Gastrocnemius medialis (tissue), 4 donors: ENCODE results near the gene CKAP5.

Source experiments
- POLR2A ChIP-seq, 2 donors: fragments of 450-650 bp; IDR thresholded peaks; one replicate each; pipeline ENCODE4 v1.6.1; 2017; ENCODE audit warnings: antibody characterized with exemption in 2 of 2, mild to moderate bottlenecking in 2 of 2, moderate library complexity in 2 of 2
- TF ChIP-seq, protein P1 (sequence below), 5 experiments: fragments of 450-650 bp in 3 of 5; fragments of 200-600 bp in 2 of 5; sonication (generic) in 2 of 5; IDR thresholded peaks in 4 of 5; conservative IDR thresholded peaks in 1 of 5; 1 replicate in 4 of 5; 2 replicates in 1 of 5; pipeline ENCODE4 v1.5.1; 2016 to 2019; ENCODE audit warnings: antibody characterized with exemption in 5 of 5, mild to moderate bottlenecking in 3 of 5, moderate library complexity in 3 of 5

DNA sequence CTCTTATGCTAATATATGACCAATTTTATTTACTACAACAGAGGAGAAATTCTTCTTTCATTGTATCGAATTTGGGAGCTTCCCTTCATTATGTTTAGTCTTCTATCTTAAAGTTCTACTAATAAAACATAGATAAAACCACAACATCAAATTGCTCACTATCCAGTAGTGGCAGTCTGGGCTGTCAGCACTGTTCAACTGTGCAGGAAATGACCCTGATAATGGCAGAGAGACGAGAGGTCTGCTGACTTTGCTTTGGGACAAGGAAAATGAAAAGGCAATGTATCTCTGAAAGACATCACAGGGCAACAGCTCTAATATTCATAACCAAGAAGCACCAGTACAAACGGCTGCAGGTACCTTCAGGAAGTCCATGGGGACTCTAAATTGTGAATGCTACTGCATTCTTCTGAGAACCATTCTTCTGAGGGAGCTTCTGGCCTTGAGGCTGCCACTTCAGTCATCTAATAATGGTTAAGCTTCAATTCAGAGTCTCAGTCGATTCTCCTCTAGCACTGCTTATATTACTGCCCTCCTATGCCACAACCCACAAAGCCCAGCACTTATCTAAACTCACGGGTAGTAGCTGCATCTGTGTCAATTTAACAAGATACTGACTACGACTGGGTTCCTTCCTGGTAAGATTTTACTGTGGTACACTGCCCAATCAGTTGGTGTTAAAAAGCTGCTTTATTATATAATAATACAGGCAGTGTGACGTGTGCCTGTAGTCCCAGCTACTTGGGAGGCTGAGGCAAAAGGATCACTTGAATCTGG, 44.2 kb downstream of the CKAP5 start:
- TF ChIP-seq, protein P1, sequence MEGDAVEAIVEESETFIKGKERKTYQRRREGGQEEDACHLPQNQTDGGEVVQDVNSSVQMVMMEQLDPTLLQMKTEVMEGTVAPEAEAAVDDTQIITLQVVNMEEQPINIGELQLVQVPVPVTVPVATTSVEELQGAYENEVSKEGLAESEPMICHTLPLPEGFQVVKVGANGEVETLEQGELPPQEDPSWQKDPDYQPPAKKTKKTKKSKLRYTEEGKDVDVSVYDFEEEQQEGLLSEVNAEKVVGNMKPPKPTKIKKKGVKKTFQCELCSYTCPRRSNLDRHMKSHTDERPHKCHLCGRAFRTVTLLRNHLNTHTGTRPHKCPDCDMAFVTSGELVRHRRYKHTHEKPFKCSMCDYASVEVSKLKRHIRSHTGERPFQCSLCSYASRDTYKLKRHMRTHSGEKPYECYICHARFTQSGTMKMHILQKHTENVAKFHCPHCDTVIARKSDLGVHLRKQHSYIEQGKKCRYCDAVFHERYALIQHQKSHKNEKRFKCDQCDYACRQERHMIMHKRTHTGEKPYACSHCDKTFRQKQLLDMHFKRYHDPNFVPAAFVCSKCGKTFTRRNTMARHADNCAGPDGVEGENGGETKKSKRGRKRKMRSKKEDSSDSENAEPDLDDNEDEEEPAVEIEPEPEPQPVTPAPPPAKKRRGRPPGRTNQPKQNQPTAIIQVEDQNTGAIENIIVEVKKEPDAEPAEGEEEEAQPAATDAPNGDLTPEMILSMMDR (IDR thresholded peaks at IDR 0.05 in 4 of 5, conservative IDR thresholded peaks at IDR 0.05 in 1 of 5), result no peak
- no peak for TF ChIP-seq POLR2A (IDR thresholded peaks at IDR 0.05)
